Osteoblast (primary cell): ENCODE results near the gene NLRX1. TPM values are rescaled to one million over a fixed set of nuclear protein-coding genes. Genes with fewer than 3 reads are reported as not detected.

ENCODE experiments used
- DNase-seq: peaks from one replicate; pipeline ENCODE4 v3.0.0; 2011; ENCODE audit warnings: low spot score, mixed read lengths; ENCODE audit not compliant: insufficient read length; ENCODE audit errors: missing footprints
- H2AFZ ChIP-seq: 2 replicates; pipeline ENCODE4 v1.6.0; 2011; ENCODE audit warnings: mild to moderate bottlenecking, low read length
- H3K27ac ChIP-seq: 2 replicates; pipeline ENCODE4 v1.5.1; 2011; ENCODE audit warnings: mild to moderate bottlenecking, low read depth, low read length, moderate library complexity
- H3K27me3 ChIP-seq: 2 replicates; pipeline ENCODE4 v1.6.0; 2012; ENCODE audit warnings: mild to moderate bottlenecking, control low read depth, inconsistent platforms, low read length, moderate library complexity; ENCODE audit not compliant: insufficient read depth
- H3K36me3 ChIP-seq: 2 replicates; pipeline ENCODE4 v1.5.1; 2011; ENCODE audit warnings: mild to moderate bottlenecking, low read length, control low read depth, moderate library complexity; ENCODE audit not compliant: insufficient read depth
- H3K4me1 ChIP-seq: 2 replicates; pipeline ENCODE4 v1.5.1; 2011; ENCODE audit warnings: mild to moderate bottlenecking, low read length, control low read depth, moderate library complexity; ENCODE audit not compliant: insufficient read depth
- H3K4me2 ChIP-seq: 2 replicates; pipeline ENCODE4 v1.6.0; 2011; ENCODE audit warnings: mild to moderate bottlenecking, low read length; ENCODE audit not compliant: insufficient read depth
- H3K4me3 ChIP-seq: fragments of 200-600 bp; sonication (generic); 3 replicates; pipeline ENCODE4 v1.5.1; 2012; ENCODE audit warnings: mild to moderate bottlenecking, low read length, inconsistent platforms; ENCODE audit not compliant: insufficient read depth
- H3K79me2 ChIP-seq: 2 replicates; pipeline ENCODE4 v1.6.0; 2012; ENCODE audit warnings: mild to moderate bottlenecking, low read length, control low read depth, inconsistent platforms; ENCODE audit not compliant: insufficient read depth
- H3K9me3 ChIP-seq: 2 replicates; pipeline ENCODE4 v1.5.1; 2011; ENCODE audit warnings: low read depth, low read length, control low read depth
- H4K20me1 ChIP-seq: 2 replicates; pipeline ENCODE4 v1.6.0; 2012; ENCODE audit warnings: mild to moderate bottlenecking, low read length, control low read depth; ENCODE audit not compliant: insufficient read depth
- CTCF ChIP-seq: IDR thresholded peaks from 2 replicates; pipeline ENCODE4 v1.5.1; 2011; ENCODE audit warnings: mild to moderate bottlenecking, low read depth, low read length, moderate library complexity; ENCODE audit errors: extremely low read depth
- total RNA-seq: library from RNA; depleted of rRNA; stranded (reverse); fragments of >200 nt; gene quantifications from 2 replicates; pipeline ENCODE4 v1.2.3, GENCODE V29; 2012

NLRX1 gene
- total RNA-seq, 1 donor = 29.7 TPM

GRCh38 chr11:119145551-119145950, 23.0 kb upstream of the NLRX1 start:
- Histone ChIP-seq H3K36me3 (no peaks in the 10 kb centered on the region), H3K4me3 (no peak overlapping the region), H4K20me1 (no peaks in the 10 kb centered on the region), H3K27me3 (peaks cover 40% of the 10 kb centered on the region), H3K27ac (no peak overlapping the region), H3K9me3 (no peaks in the 10 kb centered on the region), H3K4me1 (peaks cover 4% of the 10 kb centered on the region), H3K79me2 (no peaks in the 10 kb centered on the region), H2AFZ (no peak overlapping the region), H3K4me2 (no peak overlapping the region)
- peak; percentile 39 for DNase-seq
- no peak for TF ChIP-seq CTCF

- no peaks in the 10 kb centered on the region for H3K79me2 ChIP-seq
- H3K9me3 ChIP-seq = no peaks in the 10 kb centered on the region
- no peak overlapping the region for H3K4me3 ChIP-seq
- no peak overlapping the region for H3K4me2 ChIP-seq
- TF ChIP-seq CTCF = no peak
- DNase-seq = peak; percentile 60
- H2AFZ ChIP-seq = no peak overlapping the region
- no peaks in the 10 kb centered on the region for H4K20me1 ChIP-seq
- peaks cover 4% of the 10 kb centered on the region for H3K4me1 ChIP-seq
- peaks cover 57% of the 10 kb centered on the region for H3K27me3 ChIP-seq
- no peaks in the 10 kb centered on the region for H3K36me3 ChIP-seq
- H3K27ac ChIP-seq = no peak overlapping the region
Measured at GRCh38 chr11:119147604-119148333, 20.8 kb upstream of the NLRX1 start.

- TF ChIP-seq CTCF = no peak
- H2AFZ ChIP-seq = peak overlapping the region; percentile 76
Measured at GRCh38 chr11:119148720-119149017, 19.9 kb upstream of the NLRX1 start.

GRCh38 chr11:119149018-119149785, 19.3 kb upstream of the NLRX1 start, which contains the start of gene ABCG4:
ABCG4 (plus strand) TSS chr11:119149052; CDS start chr11:119149966, 914 bp downstream.
- peak within 1 kb of the TSS; percentile 70 for H3K4me3 ChIP-seq
- H3K27me3 ChIP-seq = peaks cover 60% of the 10 kb centered on the region
- peak; percentile 81 for DNase-seq
- H3K4me1 ChIP-seq = peaks cover 4% of the 10 kb centered on the region
- H3K79me2 ChIP-seq = no peaks in the 10 kb centered on the region
- H3K27ac ChIP-seq = no peak within 1 kb of the TSS
- H3K36me3 ChIP-seq = no peaks in the 10 kb centered on the region
- no peaks in the 10 kb centered on the region for H3K9me3 ChIP-seq
- H4K20me1 ChIP-seq = no peaks in the 10 kb centered on the region
- TF ChIP-seq CTCF = no peak
- peak within 1 kb of the TSS; percentile 76 for H2AFZ ChIP-seq
- peak within 1 kb of the TSS; percentile 82 for H3K4me2 ChIP-seq

More at GRCh38 chr11:119148720-119149017, 19.9 kb upstream of the NLRX1 start:
- H3K4me2 ChIP-seq = peak overlapping the region; percentile 82
- H3K36me3 ChIP-seq = no peaks in the 10 kb centered on the region
- peak overlapping the region; percentile 70 for H3K4me3 ChIP-seq
- H3K27me3 ChIP-seq = peaks cover 58% of the 10 kb centered on the region
- no peak overlapping the region for H3K27ac ChIP-seq
- H3K4me1 ChIP-seq = peaks cover 4% of the 10 kb centered on the region
- H4K20me1 ChIP-seq = no peaks in the 10 kb centered on the region
- no peaks in the 10 kb centered on the region for H3K9me3 ChIP-seq
- H3K79me2 ChIP-seq = no peaks in the 10 kb centered on the region
- no peak for DNase-seq
